GM19324 (cell line): ENCODE measurements around the gene TUT1.
A peak's percentile ranks its signal among the peaks of the same experiment; 100 is the strongest.
"Not testable (repeated sequence)": the region's sequence is repeated elsewhere in the genome, so short reads cannot be mapped to it uniquely, and the experiment has no call there.

ENCODE experiments used
- ATAC-seq: cut with Tn5 transposase; IDR thresholded peaks from one replicate; pipeline ENCODE4 v1.9.1; 2021; ENCODE audit warnings: mild to moderate bottlenecking, moderate library complexity; ENCODE audit not compliant: unreplicated experiment, low FRiP score

The TUT1 gene

GRCh38 chr11:62604460-62605120, 13.3 kb upstream of the TUT1 start:
- ATAC-seq, result no peak

- ATAC-seq, result no peak
Measured at GRCh38 chr11:62603776-62604299, 12.5 kb upstream of the TUT1 start.

- no peak for ATAC-seq
Measured at GRCh38 chr11:62603072-62603408, 11.7 kb upstream of the TUT1 start.

- ATAC-seq, result no peak
Measured at GRCh38 chr11:62602141-62603071, 11.1 kb upstream of the TUT1 start.

- peak; percentile 76 for ATAC-seq
Measured at GRCh38 chr11:62601372-62602140, 10.2 kb upstream of the TUT1 start, which contains the start of gene MTA2. MTA2 (minus strand) TSS chr11:62601865; CDS start chr11:62601450, 415 bp downstream.

GRCh38 chr11:62601122-62601371, 9.7 kb upstream of the TUT1 start:
- ATAC-seq, result no peak

- no peak for ATAC-seq
Measured at GRCh38 chr11:62600367-62601121, 9.2 kb upstream of the TUT1 start.

- ATAC-seq, result no peak
Measured at GRCh38 chr11:62599901-62600300, 8.6 kb upstream of the TUT1 start.

- ATAC-seq, result peak; percentile 40
Measured at GRCh38 chr11:62599069-62599696, 7.9 kb upstream of the TUT1 start.

GRCh38 chr11:62595124-62595523, 3.8 kb upstream of the TUT1 start:
- no peak for ATAC-seq

- no peak for ATAC-seq
Measured at GRCh38 chr11:62593434-62594044, 2.2 kb upstream of the TUT1 start.

GRCh38 chr11:62592989-62593421, 1.7 kb upstream of the TUT1 start:
- ATAC-seq, result no peak

- no peak for ATAC-seq
Measured at GRCh38 chr11:62592146-62592815, 958 bp upstream of the TUT1 start.

GRCh38 chr11:62588966-62589637, 2.2 kb downstream of the TUT1 start:
- ATAC-seq, result no peak

- ATAC-seq, result not testable (repeated sequence)
Measured at GRCh38 chr11:62585356-62585755, 6.0 kb downstream of the TUT1 start.

- ATAC-seq, result not testable (repeated sequence)
Measured at GRCh38 chr11:62581735-62582134, 9.6 kb downstream of the TUT1 start.

GRCh38 chr11:62580959-62581715, 10.2 kb downstream of the TUT1 start:
- ATAC-seq, result no peak

GRCh38 chr11:62579252-62579651, 12.1 kb downstream of the TUT1 start:
- ATAC-seq, result no peak
